T-cell (primary cell): Measurements from ENCODE around the gene ACTL8. TPM values are rescaled to one million over a fixed set of nuclear protein-coding genes. Genes with fewer than 3 reads are reported as not detected.

Source experiments
- ATAC-seq, 4 experiments: fragments of 200-7000 bp in 3 of 4; fragments of 150-1000 bp in 1 of 4; cut with Tn5 transposase; replicated peaks in 1 of 4; 1 replicate in 3 of 4; 2 replicates in 1 of 4; pipeline ENCODE4 v1.10.0; 2021; ENCODE audit warnings: moderate library complexity in 3 of 4, mild to moderate bottlenecking in 2 of 4, moderate number of reproducible peaks in 1 of 4
- CTCF ChIA-PET, 2 donors: fragments of 300-600 bp; sonication (Branson Sonifier 250); formaldehyde crosslinking; loops; one replicate each; lab custom pipeline; 2022; ENCODE audit warnings: antibody characterized with exemption in 2 of 2; lab: Charles Lee
- POLR2A ChIA-PET, 2 donors: fragments of 300-600 bp; sonication (Branson Sonifier 250); formaldehyde crosslinking; loops; one replicate each; lab custom pipeline; 2022; ENCODE audit warnings: antibody characterized with exemption in 2 of 2; lab: Charles Lee
- DNase-seq, 35 experiments: peaks; one replicate each; pipeline versions ENCODE4 v3.0.0 to v3.0.0-alpha.2; 2013 to 2023
- H3K27ac ChIP-seq: one replicate; pipeline ENCODE4 v1.5.1; 2013; ENCODE audit warnings: low read length
- H3K27me3 ChIP-seq, 2 experiments: replicated peaks in 1 of 2; 1 replicate in 1 of 2; 2 replicates in 1 of 2; pipeline versions ENCODE4 v1.6.1 to v1.7.0; 2013; ENCODE audit warnings: low read length in 1 of 2, mixed read lengths in 1 of 2; ENCODE audit not compliant: control insufficient read depth in 2 of 2, insufficient read depth in 2 of 2; ENCODE audit errors: extremely low read depth in 1 of 2
- H3K36me3 ChIP-seq, 2 donors: 1 replicate in 1 of 2; 2 replicates in 1 of 2; pipeline versions ENCODE4 v1.6.1 to v1.7.0; 2013; ENCODE audit warnings: low read length in 1 of 2; ENCODE audit not compliant: control insufficient read depth in 2 of 2, insufficient read depth in 1 of 2; ENCODE audit errors: extremely low read depth in 1 of 2
- H3K4me1 ChIP-seq, 2 experiments: 1 replicate in 1 of 2; 2 replicates in 1 of 2; pipeline versions ENCODE4 v1.6.1 to v1.7.0; 2013; ENCODE audit warnings: low read length in 2 of 2, mixed read lengths in 1 of 2; ENCODE audit not compliant: insufficient read depth in 2 of 2, control insufficient read depth in 1 of 2; ENCODE audit errors: extremely low read depth in 1 of 2
- H3K4me3 ChIP-seq, 2 donors: 1 replicate in 1 of 2; 2 replicates in 1 of 2; pipeline versions ENCODE4 v1.5.1 to v1.7.0; 2013; ENCODE audit warnings: mild to moderate bottlenecking in 2 of 2, low read length in 1 of 2, moderate library complexity in 1 of 2; ENCODE audit not compliant: control insufficient read depth in 1 of 2; ENCODE audit errors: extremely low read depth in 1 of 2
- H3K9me3 ChIP-seq: 2 replicates; pipeline ENCODE4 v1.7.0; 2013
- H3K27ac Mint-ChIP-seq, 2 donors: one replicate each; pipeline ENCODE4 v1.8.0; 2020 to 2021; ENCODE audit warnings: mild to moderate bottlenecking in 2 of 2, mixed read lengths in 2 of 2
- H3K27me3 Mint-ChIP-seq, 2 donors: one replicate each; pipeline ENCODE4 v1.8.0; 2021 to 2022; ENCODE audit warnings: mixed read lengths in 2 of 2
- H3K36me3 Mint-ChIP-seq: one replicate; pipeline ENCODE4 v1.8.0; 2021; ENCODE audit warnings: mixed read lengths
- H3K4me1 Mint-ChIP-seq, 3 donors: one replicate each; pipeline ENCODE4 v1.8.0; 2020 to 2022; ENCODE audit warnings: mixed read lengths in 3 of 3, mild to moderate bottlenecking in 1 of 3
- H3K4me3 Mint-ChIP-seq, 3 donors: one replicate each; pipeline ENCODE4 v1.8.0; 2020 to 2022; ENCODE audit warnings: mild to moderate bottlenecking in 3 of 3, mixed read lengths in 3 of 3, moderate library complexity in 3 of 3
- H3K9me3 Mint-ChIP-seq, 3 donors: one replicate each; pipeline ENCODE4 v1.8.0; 2020 to 2022; ENCODE audit warnings: mixed read lengths in 3 of 3
- WGBS: methylation state at CpG from one replicate; pipeline ENCODE4 v1.1.5; 2013; ENCODE audit warnings: missing lambda C conversion rate; ENCODE audit not compliant: insufficient coverage; 5-methylcytosine and 5-hydroxymethylcytosine counted together
- total RNA-seq, 35 experiments: library from RNA in 6 of 35; stranded (reverse) in 6 of 35; fragments of 120-200 nt in 1 of 35; gene quantifications; one replicate each; pipeline versions ENCODE4 v1.2.1 to v1.2.4 and lab custom pipeline; 2013 to 2026

Gene ACTL8
- total RNA-seq, 5 donors from 2014 or later (not counting 1 experiment from before 2014, with no cell fraction given), result not detected

- WGBS, result 85% methylated on average over 8 of the region's 8 CpGs
- Histone ChIP-seq H3K4me3 (no peak overlapping the region), H3K27ac (no peak overlapping the region), H3K4me1 (no peaks in the 10 kb centered on the region), H3K27me3 (peaks cover 0 to 11% of the 10 kb centered on the region in 2 experiments), H3K9me3 (no peaks in the 10 kb centered on the region), H3K36me3 (no peaks in the 10 kb centered on the region)
- H3K36me3 Mint-ChIP-seq, result no peaks in the 10 kb centered on the region
- no peaks in the 10 kb centered on the region for H3K9me3 Mint-ChIP-seq
- H3K27me3 Mint-ChIP-seq, result peaks cover 8 to 11% of the 10 kb centered on the region in 2 donors
- ATAC-seq (no peak), DNase-seq (no peak)
- H3K4me3 Mint-ChIP-seq, result no peak overlapping the region
- CTCF ChIA-PET, result no interaction called here
- POLR2A ChIA-PET, result no interaction called here
- H3K4me1 Mint-ChIP-seq, result no peaks in the 10 kb centered on the region
- H3K27ac Mint-ChIP-seq, result no peak overlapping the region
Observed at GRCh38 chr1:17777818-17778217, 22.7 kb downstream of the ACTL8 start.

GRCh38 chr1:17780916-17781315, 25.8 kb downstream of the ACTL8 start:
- no peak for ATAC-seq
- peaks cover 0 to 5% of the 10 kb centered on the region in 2 experiments for H3K27me3 ChIP-seq
- Mint-ChIP-seq H3K36me3 (no peaks in the 10 kb centered on the region), H3K27ac (no peak overlapping the region), H3K27me3 (peaks cover 0 to 11% of the 10 kb centered on the region in 2 donors), H3K9me3 (no peaks in the 10 kb centered on the region), H3K4me3 (no peak overlapping the region), H3K4me1 (no peaks in the 10 kb centered on the region)
- ChIA-PET POLR2A (no interaction called here), CTCF (no interaction called here)
- H3K27ac ChIP-seq, result no peak overlapping the region
- no peak for DNase-seq
- 80% methylated on average over 1 of the region's 4 CpGs for WGBS
- H3K4me3 ChIP-seq, result no peak overlapping the region
- H3K9me3 ChIP-seq, result no peaks in the 10 kb centered on the region
- H3K4me1 ChIP-seq, result no peaks in the 10 kb centered on the region
- H3K36me3 ChIP-seq, result no peaks in the 10 kb centered on the region

DNA sequence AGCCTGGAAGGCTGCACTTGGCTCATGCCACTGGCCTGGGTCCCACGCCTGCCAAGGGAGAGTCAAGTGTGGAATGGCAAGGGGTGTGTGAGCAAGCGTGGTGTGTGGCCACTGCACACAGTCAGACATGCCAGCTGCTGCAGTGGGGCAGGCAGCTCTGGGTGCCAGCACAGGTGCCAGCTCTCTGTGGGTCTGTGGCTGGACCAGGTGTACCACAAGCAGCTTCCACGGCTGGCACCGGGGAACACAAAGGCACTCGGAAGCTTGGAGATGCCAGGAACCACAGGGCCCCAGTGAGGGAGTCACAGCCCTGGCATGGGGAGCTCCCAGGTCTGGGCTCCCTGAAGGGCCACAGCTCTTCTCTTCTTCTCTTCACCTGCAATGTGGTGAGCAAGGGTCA, 34.8 kb downstream of the ACTL8 start:
- Mint-ChIP-seq H3K9me3 (no peaks in the 10 kb centered on the region), H3K27me3 (peaks cover 21 to 22% of the 10 kb centered on the region in 2 donors), H3K36me3 (no peaks in the 10 kb centered on the region), H3K27ac (no peak overlapping the region), H3K4me3 (no peak overlapping the region), H3K4me1 (no peaks in the 10 kb centered on the region)
- ChIA-PET CTCF (no interaction called here), POLR2A (no interaction called here)
- Histone ChIP-seq H3K36me3 (no peaks in the 10 kb centered on the region), H3K9me3 (no peaks in the 10 kb centered on the region), H3K27me3 (peaks cover 0 to 30% of the 10 kb centered on the region in 2 experiments), H3K27ac (no peak overlapping the region), H3K4me1 (no peaks in the 10 kb centered on the region), H3K4me3 (no peak overlapping the region)
- DNase-seq, result no peak
- WGBS, result 75% methylated on average over 4 of the region's 5 CpGs
- no peak for ATAC-seq

GRCh38 chr1:17790383-17791054, 35.4 kb downstream of the ACTL8 start:
- Mint-ChIP-seq H3K27me3 (peaks cover 22 to 24% of the 10 kb centered on the region in 2 donors), H3K9me3 (no peaks in the 10 kb centered on the region), H3K36me3 (no peaks in the 10 kb centered on the region), H3K4me3 (no peak overlapping the region), H3K4me1 (no peaks in the 10 kb centered on the region), H3K27ac (no peak overlapping the region)
- no peak for DNase-seq
- Histone ChIP-seq H3K36me3 (no peaks in the 10 kb centered on the region), H3K27ac (no peak overlapping the region), H3K27me3 (peaks cover 0 to 30% of the 10 kb centered on the region in 2 experiments), H3K9me3 (no peaks in the 10 kb centered on the region), H3K4me1 (no peaks in the 10 kb centered on the region), H3K4me3 (no peak overlapping the region)
- POLR2A ChIA-PET, result interaction anchor here in 1 of 2 donors (0.5 kb wide), 1 partner anchor 75 kb away, joined by 3 read pairs; no protein-coding TSS in a partner anchor
- ATAC-seq, result no peak
- 40% methylated on average over 3 of the region's 4 CpGs for WGBS
- CTCF ChIA-PET, result no interaction called here

GRCh38 chr1:17791055-17791390, 35.9 kb downstream of the ACTL8 start:
- no peaks in the 10 kb centered on the region for H3K4me1 Mint-ChIP-seq
- no peak overlapping the region for H3K27ac Mint-ChIP-seq
- Histone ChIP-seq H3K9me3 (no peaks in the 10 kb centered on the region), H3K4me3 (no peak overlapping the region), H3K4me1 (no peaks in the 10 kb centered on the region), H3K36me3 (no peaks in the 10 kb centered on the region), H3K27me3 (peaks cover 0 to 30% of the 10 kb centered on the region in 2 experiments), H3K27ac (no peak overlapping the region)
- ChIA-PET POLR2A (no interaction called here), CTCF (no interaction called here)
- H3K4me3 Mint-ChIP-seq, result no peak overlapping the region
- no peaks in the 10 kb centered on the region for H3K36me3 Mint-ChIP-seq
- H3K9me3 Mint-ChIP-seq, result no peaks in the 10 kb centered on the region
- no peak for DNase-seq
- H3K27me3 Mint-ChIP-seq, result peaks cover 22 to 23% of the 10 kb centered on the region in 2 donors
- WGBS, result 59% methylated on average over 9 of the region's 9 CpGs
- no peak for ATAC-seq

GRCh38 chr1:17791480-17791879, 36.3 kb downstream of the ACTL8 start:
- WGBS, result 83% methylated on average over 2 of the region's 7 CpGs
- Histone ChIP-seq H3K9me3 (no peaks in the 10 kb centered on the region), H3K4me1 (no peaks in the 10 kb centered on the region), H3K4me3 (no peak overlapping the region), H3K27me3 (peaks cover 0 to 31% of the 10 kb centered on the region in 2 experiments), H3K27ac (no peak overlapping the region), H3K36me3 (no peaks in the 10 kb centered on the region)
- peaks cover 22% of the 10 kb centered on the region in 2 donors for H3K27me3 Mint-ChIP-seq
- H3K9me3 Mint-ChIP-seq, result no peaks in the 10 kb centered on the region
- H3K36me3 Mint-ChIP-seq, result no peaks in the 10 kb centered on the region
- POLR2A ChIA-PET, result no interaction called here
- H3K27ac Mint-ChIP-seq, result no peak overlapping the region
- no peak for ATAC-seq
- DNase-seq, result no peak
- no peaks in the 10 kb centered on the region for H3K4me1 Mint-ChIP-seq
- no peak overlapping the region for H3K4me3 Mint-ChIP-seq
- CTCF ChIA-PET, result no interaction called here
